Mesenchymal stem cell (in vitro differentiated cells and primary cell): ENCODE results near the gene LGR6.
"Not testable (repeated sequence)": the region's sequence is repeated elsewhere in the genome, so short reads cannot be mapped to it uniquely, and the experiment has no call there.

ENCODE experiments used
- DNase-seq: peaks from one replicate; pipeline ENCODE4 v3.0.0-alpha.2; 2013
- H2AFZ ChIP-seq: one replicate; pipeline ENCODE4 v1.6.1; 2013; ENCODE audit warnings: low read depth, mild to moderate bottlenecking, control low read depth, inconsistent platforms, low read length, moderate library complexity
- H2AK5ac ChIP-seq: 2 replicates; pipeline ENCODE4 v1.6.1; 2013; ENCODE audit warnings: low read length, moderate library complexity, mild to moderate bottlenecking, inconsistent platforms; ENCODE audit not compliant: severe bottlenecking
- H2BK120ac ChIP-seq: one replicate; pipeline ENCODE4 v1.6.1; 2013; ENCODE audit warnings: low read depth, mild to moderate bottlenecking, inconsistent platforms, low read length, moderate library complexity
- H2BK12ac ChIP-seq, 2 experiments: one replicate each; pipeline ENCODE4 v1.6.1; 2013; ENCODE audit warnings: inconsistent platforms in 2 of 2, low read length in 2 of 2, mild to moderate bottlenecking in 2 of 2, moderate library complexity in 2 of 2, control low read depth in 1 of 2
- H2BK15ac ChIP-seq: one replicate; pipeline ENCODE4 v1.6.1; 2013; ENCODE audit warnings: mild to moderate bottlenecking, low read depth, inconsistent platforms; ENCODE audit not compliant: poor library complexity, severe bottlenecking
- H2BK5ac ChIP-seq: 2 replicates; pipeline ENCODE4 v1.6.1; 2013; ENCODE audit warnings: low read depth, mild to moderate bottlenecking, low read length, control low read depth, inconsistent platforms; ENCODE audit not compliant: poor library complexity, severe bottlenecking
- H3K14ac ChIP-seq, 2 experiments: one replicate each; pipeline ENCODE4 v1.6.1; 2013; ENCODE audit warnings: inconsistent platforms in 2 of 2, low read length in 2 of 2, control low read depth in 1 of 2, mild to moderate bottlenecking in 1 of 2, moderate library complexity in 1 of 2
- H3K18ac ChIP-seq, 2 experiments: one replicate each; pipeline ENCODE4 v1.6.1; 2013; ENCODE audit warnings: inconsistent platforms in 2 of 2, low read length in 2 of 2, control low read depth in 1 of 2, low read depth in 1 of 2, mild to moderate bottlenecking in 1 of 2
- H3K23ac ChIP-seq, 2 experiments: one replicate each; pipeline ENCODE4 v1.6.1; 2013; ENCODE audit warnings: inconsistent platforms in 2 of 2, low read length in 2 of 2, mild to moderate bottlenecking in 2 of 2, moderate library complexity in 2 of 2, control low read depth in 1 of 2
- H3K27ac ChIP-seq: 2 replicates; pipeline ENCODE4 v1.5.1; 2013; ENCODE audit warnings: mild to moderate bottlenecking, moderate library complexity, low read length, control low read depth, inconsistent platforms; ENCODE audit not compliant: poor library complexity, severe bottlenecking
- H3K27me3 ChIP-seq, 2 experiments: 2 replicates each; pipeline versions ENCODE4 v1.6.1 to v1.7.0; 2013; ENCODE audit warnings: low read length in 2 of 2, mild to moderate bottlenecking in 2 of 2, moderate library complexity in 2 of 2, control low read depth in 1 of 2, inconsistent platforms in 1 of 2; ENCODE audit not compliant: control insufficient read depth in 1 of 2, insufficient read depth in 1 of 2
- H3K36me3 ChIP-seq, 2 experiments: 2 replicates each; pipeline versions ENCODE4 v1.6.1 to v1.7.0; 2013; ENCODE audit warnings: low read length in 2 of 2, control low read depth in 1 of 2, inconsistent platforms in 1 of 2, low read depth in 1 of 2, mild to moderate bottlenecking in 1 of 2; ENCODE audit not compliant: insufficient read depth in 2 of 2, control insufficient read depth in 1 of 2
- H3K4ac ChIP-seq, 2 experiments: one replicate each; pipeline ENCODE4 v1.6.1; 2013; ENCODE audit warnings: inconsistent platforms in 2 of 2, low read length in 2 of 2, mild to moderate bottlenecking in 2 of 2, moderate library complexity in 2 of 2, control low read depth in 1 of 2, low read depth in 1 of 2
- H3K4me1 ChIP-seq: 2 replicates; pipeline ENCODE4 v1.6.1; 2013; ENCODE audit warnings: low read depth, low read length, control low read depth; ENCODE audit not compliant: control insufficient read depth, insufficient read depth
- H3K4me2 ChIP-seq: 2 replicates; pipeline ENCODE4 v1.6.1; 2013; ENCODE audit warnings: low read length, mild to moderate bottlenecking, inconsistent platforms; ENCODE audit not compliant: poor library complexity, severe bottlenecking
- H3K4me3 ChIP-seq, 2 experiments: 2 replicates each; pipeline versions ENCODE4 v1.5.1 to v1.7.0; 2013; ENCODE audit warnings: low read length in 2 of 2, mild to moderate bottlenecking in 2 of 2, control low read depth in 1 of 2, low read depth in 1 of 2; ENCODE audit not compliant: insufficient read depth in 1 of 2
- H3K79me1 ChIP-seq: replicated peaks from 2 replicates; pipeline ENCODE4 v1.6.1; 2013; ENCODE audit warnings: mild to moderate bottlenecking, control low read depth, low read length, inconsistent platforms; ENCODE audit not compliant: poor library complexity, severe bottlenecking
- H3K9ac ChIP-seq: 2 replicates; pipeline ENCODE4 v1.7.0; 2013; ENCODE audit warnings: mild to moderate bottlenecking, low read length, moderate library complexity
- H3K9me3 ChIP-seq: 2 replicates; pipeline ENCODE4 v1.7.0; 2013; ENCODE audit warnings: mild to moderate bottlenecking, low read length; ENCODE audit not compliant: control insufficient read depth
- H4K8ac ChIP-seq: one replicate; pipeline ENCODE4 v1.6.1; 2013; ENCODE audit warnings: inconsistent platforms, mild to moderate bottlenecking, low read length, moderate library complexity
- H4K91ac ChIP-seq: one replicate; pipeline ENCODE4 v1.6.1; 2013; ENCODE audit warnings: mild to moderate bottlenecking, low read length, inconsistent platforms
- WGBS: methylation state at CpG from one replicate; pipeline ENCODE4 v1.1.7; 2013; ENCODE audit warnings: mixed read lengths; 5-methylcytosine and 5-hydroxymethylcytosine counted together

Gene LGR6

GRCh38 chr1:202189918-202190715 lies 3.5 kb upstream of the LGR6 start:
- Histone ChIP-seq H2BK5ac (no peak overlapping the region), H3K18ac (no peak overlapping the region), H2AFZ (no peak overlapping the region), H3K9ac (no peak overlapping the region), H2BK12ac (no peak overlapping the region), H3K36me3 (no peaks in the 10 kb centered on the region), H2BK120ac (no peak overlapping the region), H4K91ac (no peak overlapping the region), H3K4me1 (peaks cover 15% of the 10 kb centered on the region), H3K4me3 (no peak overlapping the region), H3K9me3 (no peaks in the 10 kb centered on the region), H2AK5ac (no peak overlapping the region), H3K4me2 (no peak overlapping the region), H3K79me1 (no peaks in the 10 kb centered on the region), H3K23ac (no peak overlapping the region), H2BK15ac (no peak overlapping the region), H3K27ac (no peak overlapping the region), H3K27me3 (peaks cover 36 to 75% of the 10 kb centered on the region in 2 experiments), H4K8ac (no peak overlapping the region), H3K14ac (no peak overlapping the region), H3K4ac (no peak overlapping the region)
- DNase-seq: peak; percentile 46
- 58% methylated on average over 6 of the region's 7 CpGs for WGBS

GRCh38 chr1:202191391-202191790 lies 2.2 kb upstream of the LGR6 start:
- H3K9ac ChIP-seq, H3K18ac ChIP-seq, H2BK12ac ChIP-seq, H3K23ac ChIP-seq, H3K4ac ChIP-seq, H3K79me1 ChIP-seq, H4K91ac ChIP-seq, H3K9me3 ChIP-seq, H2BK120ac ChIP-seq, H2AK5ac ChIP-seq, H3K14ac ChIP-seq, H2BK15ac ChIP-seq, H4K8ac ChIP-seq, H2BK5ac ChIP-seq, DNase-seq, H3K27ac ChIP-seq, H2AFZ ChIP-seq, H3K4me3 ChIP-seq, H3K36me3 ChIP-seq, H3K4me2 ChIP-seq: not testable (repeated sequence)
- Histone ChIP-seq H3K27me3 (peaks cover 44 to 77% of the 10 kb centered on the region in 2 experiments), H3K4me1 (peaks cover 14% of the 10 kb centered on the region)
- WGBS: 85% methylated on average over 4 of the region's 33 CpGs

- no peaks in the 10 kb centered on the region for H3K9me3 ChIP-seq
- no peak overlapping the region for H2BK5ac ChIP-seq
- no peak overlapping the region for H3K14ac ChIP-seq
- H3K23ac ChIP-seq: no peak overlapping the region
- peak; percentile 52 for DNase-seq
- peaks cover 14% of the 10 kb centered on the region for H3K4me1 ChIP-seq
- H3K79me1 ChIP-seq: no peaks in the 10 kb centered on the region
- H3K4me3 ChIP-seq: no peak overlapping the region
- no peak overlapping the region for H3K9ac ChIP-seq
- no peak overlapping the region for H2BK15ac ChIP-seq
- no peak overlapping the region for H2BK12ac ChIP-seq
- WGBS: 31% methylated on average over 18 of the region's 18 CpGs
- no peaks in the 10 kb centered on the region for H3K36me3 ChIP-seq
- no peak overlapping the region for H3K4ac ChIP-seq
- peaks cover 46 to 77% of the 10 kb centered on the region in 2 experiments for H3K27me3 ChIP-seq
- no peak overlapping the region for H4K91ac ChIP-seq
- H2AK5ac ChIP-seq: no peak overlapping the region
- H3K18ac ChIP-seq: no peak overlapping the region
- H4K8ac ChIP-seq: no peak overlapping the region
- H2AFZ ChIP-seq: no peak overlapping the region
- no peak overlapping the region for H3K27ac ChIP-seq
- peak overlapping the region; percentile 78 for H3K4me2 ChIP-seq
- H2BK120ac ChIP-seq: no peak overlapping the region
Measured at GRCh38 chr1:202192770-202193613, 607 bp upstream of the LGR6 start.

- H3K36me3 ChIP-seq: no peaks in the 10 kb centered on the region
Measured at GRCh38 chr1:202194328-202194648, 689 bp downstream of the LGR6 start.

More at GRCh38 chr1:202194328-202194648, 689 bp downstream of the LGR6 start:
- no peak overlapping the region for H4K8ac ChIP-seq
- no peak overlapping the region for H3K4ac ChIP-seq
- H2AK5ac ChIP-seq: no peak overlapping the region
- no peak overlapping the region for H4K91ac ChIP-seq
- H3K79me1 ChIP-seq: no peaks in the 10 kb centered on the region
- H3K27ac ChIP-seq: no peak overlapping the region
- H2AFZ ChIP-seq: no peak overlapping the region
- DNase-seq: no peak
- WGBS: 36% methylated on average over 10 of the region's 11 CpGs
- no peak overlapping the region for H2BK12ac ChIP-seq
- H3K4me2 ChIP-seq: peak overlapping the region; percentile 78
- H3K18ac ChIP-seq: no peak overlapping the region
- no peak overlapping the region for H2BK5ac ChIP-seq
- peaks cover 14% of the 10 kb centered on the region for H3K4me1 ChIP-seq
- H3K9me3 ChIP-seq: no peaks in the 10 kb centered on the region
- no peak overlapping the region for H2BK15ac ChIP-seq
- H3K23ac ChIP-seq: peak overlapping the region in 1 of 2 experiments; percentile 78
- H3K14ac ChIP-seq: no peak overlapping the region
- peaks cover 43 to 74% of the 10 kb centered on the region in 2 experiments for H3K27me3 ChIP-seq
- no peak overlapping the region for H2BK120ac ChIP-seq
- H3K4me3 ChIP-seq: no peak overlapping the region
- no peak overlapping the region for H3K9ac ChIP-seq
